NCI-H1048 (cell line): ENCODE data around the gene EGR1.
"Not testable (repeated sequence)": the region's sequence is repeated elsewhere in the genome, so short reads cannot be mapped to it uniquely, and the experiment has no call there.

Experiments
- DNase-seq: peaks from one replicate; lab custom pipeline; 2025; lab: John Stamatoyannopoulos, UW

The EGR1 gene

DNA sequence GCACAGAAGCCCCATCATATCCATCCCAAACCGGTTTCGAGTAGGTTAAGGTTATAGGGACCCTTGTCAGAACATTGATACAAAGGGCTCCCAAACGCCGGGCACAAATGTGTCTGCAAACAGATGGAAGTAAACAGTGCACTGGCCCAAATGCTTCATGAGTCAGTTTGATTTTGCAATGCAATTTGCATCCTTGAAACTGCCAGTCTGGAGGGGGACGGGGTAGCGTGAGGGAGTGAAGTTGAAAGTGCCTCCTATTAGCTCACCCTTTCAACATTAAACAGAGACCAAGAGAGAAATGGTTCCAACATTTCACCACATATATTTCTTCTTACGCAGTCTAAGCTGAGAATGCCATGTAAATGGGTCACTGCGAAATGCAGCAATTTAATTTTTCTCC is 42.2 kb downstream of the EGR1 start:
- not testable (repeated sequence) for DNase-seq

DNA sequence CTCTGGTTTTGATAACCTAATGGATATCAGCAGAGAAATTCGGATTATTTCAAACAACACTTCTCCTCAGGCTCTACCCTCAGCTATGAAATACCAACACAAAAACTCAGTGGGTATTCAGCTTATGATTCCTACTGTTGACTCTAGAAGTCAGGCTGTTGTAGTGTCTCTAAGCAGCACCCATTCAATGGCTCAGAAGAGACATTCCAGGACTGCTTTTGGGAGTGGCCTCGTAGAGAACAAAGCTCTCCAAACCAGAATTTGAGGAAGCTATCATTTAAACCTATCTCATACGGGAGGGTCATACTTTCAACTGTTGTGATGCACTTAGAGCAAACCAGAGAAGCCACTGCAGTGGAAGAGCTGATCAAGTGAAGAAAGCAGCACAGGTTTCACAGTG is 43.7 kb downstream of the EGR1 start:
- no peak for DNase-seq

DNA sequence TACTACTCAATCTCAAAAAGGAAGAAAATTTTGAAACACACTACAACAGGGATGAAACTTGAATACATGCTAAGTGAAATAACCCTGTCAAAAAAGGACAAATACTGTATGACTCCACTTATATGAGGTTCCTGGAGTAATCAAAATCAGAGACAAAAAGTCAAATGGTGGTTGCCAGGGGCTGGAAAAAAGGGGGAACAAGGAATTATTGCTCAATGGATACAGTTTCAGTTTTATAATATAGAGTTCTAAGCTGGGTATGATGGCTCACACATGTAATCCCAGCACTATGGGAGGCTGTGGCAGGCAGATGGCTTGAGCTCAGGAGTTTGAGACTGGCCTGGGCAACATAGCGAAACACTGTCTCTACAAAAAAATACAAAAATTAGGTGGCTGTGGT is 48.7 kb downstream of the EGR1 start:
- no peak for DNase-seq

DNA sequence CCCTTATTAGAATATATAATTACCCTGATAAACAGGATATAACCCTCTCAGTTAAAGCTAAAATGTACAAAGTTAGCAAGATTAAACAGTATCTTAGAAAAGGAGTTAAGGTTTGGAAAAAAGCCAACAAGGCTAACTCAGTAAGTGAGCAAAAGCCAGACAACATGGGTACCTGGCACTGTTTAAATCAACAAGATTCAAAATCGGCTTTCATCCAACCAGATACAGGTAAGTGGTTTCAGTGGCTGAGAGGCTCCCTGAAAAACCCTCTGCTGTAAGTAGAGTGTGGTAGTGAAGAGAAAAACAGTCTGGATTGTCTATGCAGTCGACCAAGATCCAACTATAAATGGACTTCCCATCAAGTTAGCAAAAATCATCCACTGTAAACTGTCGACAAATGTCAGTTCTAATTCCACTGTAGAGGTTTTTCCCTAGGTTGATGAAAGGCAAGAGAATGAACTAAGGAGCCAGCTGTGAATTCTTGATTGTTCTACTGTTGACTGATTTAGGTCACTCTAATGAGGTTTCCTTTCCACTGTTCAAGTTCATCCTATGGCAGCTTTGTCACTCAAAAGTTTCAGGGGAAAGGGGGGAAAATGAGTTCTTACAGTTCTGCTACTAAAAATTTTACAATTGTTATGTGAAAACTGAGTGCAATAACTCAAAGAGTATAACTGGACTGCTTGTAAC is 50.4 kb downstream of the EGR1 start:
- DNase-seq: no peak

DNA sequence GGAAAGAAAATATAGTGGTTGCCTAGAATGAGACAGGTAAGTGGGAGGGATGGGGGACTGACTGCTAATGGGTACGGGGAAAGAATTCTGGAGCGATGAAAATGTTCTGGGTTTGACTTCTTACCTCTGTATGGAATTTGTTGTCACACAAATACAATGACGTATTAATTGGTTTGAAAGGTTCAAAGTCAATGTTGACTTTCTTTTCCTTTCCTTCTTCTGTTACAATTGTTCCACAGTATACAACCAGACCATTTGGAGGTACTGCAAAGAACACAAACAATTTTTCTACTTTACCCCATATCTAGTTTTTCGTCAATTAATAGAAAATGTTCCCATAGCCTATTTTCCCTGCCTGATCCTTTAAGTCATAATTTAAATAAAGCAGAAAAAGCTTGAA is 52.2 kb downstream of the EGR1 start:
- no peak for DNase-seq
